ENCODE results near the gene COL5A3. TPM values are rescaled to one million over a fixed set of nuclear protein-coding genes. Genes with fewer than 3 reads are reported as not detected.

The COL5A3 gene
- polyA plus RNA-seq, 1 donor (not counting 4 experiments of a cell fraction or from before 2014, with no cell fraction given) = 0.43 TPM

- no peaks in the 10 kb centered on the region for H4K20me1 ChIP-seq (ENCODE audit: control insufficient read depth, extremely low read depth, insufficient read depth, low read length)
- H3K4me1 ChIP-seq (ENCODE audit: control insufficient read depth, extremely low read depth, insufficient read depth, low read length) = peaks cover 13% of the 10 kb centered on the region
- dilution Hi-C loops (cut with MboI; ENCODE audit: extremely low pct_ligation_motif_present, low sequenced_read_pairs) = no loop called here
- no peaks in the 10 kb centered on the region for H3K79me2 ChIP-seq (ENCODE audit: control insufficient read depth, insufficient read depth, low read length)
- no peak overlapping the region for H3K9ac ChIP-seq (ENCODE audit: control insufficient read depth, extremely low read depth, insufficient read depth, low read length)
- DNase-seq (ENCODE audit: low read depth, low spot score) (no peak), FAIRE-seq (no peak)
- no peaks in the 10 kb centered on the region for H3K9me3 ChIP-seq (ENCODE audit: control insufficient read depth, low read depth, low read length)
- TF ChIP-seq EZH2 (IDR thresholded peaks at IDR 0.05; ENCODE audit: low read length) = no peak
- no peak for TF ChIP-seq CTCF (optimal IDR thresholded peaks at IDR 0.05 in 1 of 3, IDR thresholded peaks at IDR 0.05 in 1 of 3, conservative IDR thresholded peaks at IDR 0.05 in 1 of 3; ENCODE audit: extremely low read depth in 1 of 3, insufficient read depth in 2 of 3, low read length in 3 of 3)
- H3K36me3 ChIP-seq (ENCODE audit: control insufficient read depth in 2 of 2, extremely low read depth in 1 of 2, insufficient read depth in 2 of 2, low read length in 2 of 2) = no peaks in the 10 kb centered on the region
- H3K4me3 ChIP-seq (ENCODE audit: control insufficient read depth in 2 of 3, extremely low read depth in 1 of 3, insufficient read depth in 2 of 3, low read depth in 1 of 3, low read length in 3 of 3) = no peak overlapping the region
- H3K9me1 ChIP-seq (ENCODE audit: control insufficient read depth, extremely low read depth, insufficient read depth, low read length) = no peaks in the 10 kb centered on the region
- no peak overlapping the region for H2AFZ ChIP-seq (ENCODE audit: control insufficient read depth, low read length)
- H3K27me3 ChIP-seq (ENCODE audit: control insufficient read depth, extremely low read depth, insufficient read depth, low read length) = peaks cover 25% of the 10 kb centered on the region
- H3K27ac ChIP-seq (ENCODE audit: control insufficient read depth, insufficient read depth, low read length) = no peak overlapping the region
- no peak overlapping the region for H3K4me2 ChIP-seq (ENCODE audit: control insufficient read depth, extremely low read depth, insufficient read depth, low read depth, low read length)
Observed at GRCh38 chr19:9910625-9911024, 99.7 kb downstream of the COL5A3 start.

Small RNA genes lying within 50 kb of the gene (small RNA-seq; reads per million reads assigned to genes)
- gene MIR5589 (ENCODE audit: insufficient read length in 3 of 3, low read depth in 3 of 3, low replicate concordance in 1 of 3) = 0 reads per million in 3 experiments

Other genes with a start within 250 kb of the COL5A3 start
- gene ZNF846, start 241.8 kb downstream of the COL5A3 start, polyA plus RNA-seq = 3.5 to 8.9 TPM (median 8.0 TPM) in 3 replicates
- gene FBXL12, start 191.4 kb downstream of the COL5A3 start, polyA plus RNA-seq = 12.6 to 18.2 TPM (median 17.2 TPM) in 3 replicates
- gene UBL5, start 182.6 kb downstream of the COL5A3 start, polyA plus RNA-seq = 995 to 1,153 TPM (median 1,097 TPM) in 3 replicates
- 39.8 to 53.3 TPM (median 45.2 TPM) in 3 replicates for gene PIN1, start 175.2 kb downstream of the COL5A3 start, polyA plus RNA-seq
- 5.3 to 25.2 TPM (median 7.5 TPM) in 3 replicates for gene OLFM2, start 74.0 kb downstream of the COL5A3 start, polyA plus RNA-seq
- not detected in 3 replicates for gene RDH8, start 3.0 kb upstream of the COL5A3 start, polyA plus RNA-seq
- gene SHFL, start 75.8 kb upstream of the COL5A3 start, polyA plus RNA-seq = 33.6 to 48.4 TPM (median 36.4 TPM) in 3 replicates
- 0.05 to 0.13 TPM (median 0.09 TPM) in 3 replicates for gene ANGPTL6, start 92.2 kb upstream of the COL5A3 start, polyA plus RNA-seq
- gene PPAN, start 95.9 kb upstream of the COL5A3 start, polyA plus RNA-seq = 32.3 to 43.5 TPM (median 36.9 TPM) in 3 replicates
- gene P2RY11, start 101.2 kb upstream of the COL5A3 start, polyA plus RNA-seq = 2.4 to 7.1 TPM (median 3.2 TPM) in 3 replicates
- gene EIF3G, start 109.4 kb upstream of the COL5A3 start, polyA plus RNA-seq = 106 to 207 TPM (median 124 TPM) in 3 replicates
- 18.1 to 52.0 TPM (median 51.7 TPM) in 3 replicates for gene DNMT1, start 184.4 kb upstream of the COL5A3 start, polyA plus RNA-seq
- 1.6 to 2.6 TPM (median 2.2 TPM) in 3 replicates for gene S1PR2, start 220.8 kb upstream of the COL5A3 start, polyA plus RNA-seq
- gene MRPL4, start 241.7 kb upstream of the COL5A3 start, polyA plus RNA-seq = 29.4 to 58.1 TPM (median 43.0 TPM) in 3 replicates